Mononuclear cell (primary cell): ENCODE measurements around the gene RPUSD2. TPM values are rescaled to one million over a fixed set of nuclear protein-coding genes. Genes with fewer than 3 reads are reported as not detected.
"Not testable (repeated sequence)": the region's sequence is repeated elsewhere in the genome, so short reads cannot be mapped to it uniquely, and the experiment has no call there.

Experiments used
- H3K27me3 ChIP-seq: 2 replicates; pipeline ENCODE4 v1.6.0; 2011; ENCODE audit warnings: low read length, control low read depth; ENCODE audit not compliant: insufficient read depth
- H3K4me1 ChIP-seq: 2 replicates; pipeline ENCODE4 v1.5.1; 2011; ENCODE audit warnings: mild to moderate bottlenecking, low read length, control low read depth; ENCODE audit not compliant: insufficient read depth
- H3K4me3 ChIP-seq: 2 replicates; pipeline ENCODE4 v1.5.1; 2011; ENCODE audit warnings: mild to moderate bottlenecking, low read length, moderate library complexity
- H3K9me3 ChIP-seq: 2 replicates; pipeline ENCODE4 v1.5.1; 2011; ENCODE audit warnings: low read depth, mild to moderate bottlenecking, control low read depth, low read length
- total RNA-seq: library from RNA; depleted of rRNA; stranded (reverse); fragments of >200 nt; gene quantifications from one replicate; pipeline ENCODE4 v1.2.3, GENCODE V29; 2012

RPUSD2 gene
- total RNA-seq, 1 donor, result 17.4 TPM

GRCh38 chr15:40554161-40554525, 15.0 kb upstream of the RPUSD2 start:
- no peaks in the 10 kb centered on the region for H3K9me3 ChIP-seq
- H3K27me3 ChIP-seq, result no peaks in the 10 kb centered on the region
- H3K4me1 ChIP-seq, result peaks cover 53% of the 10 kb centered on the region
- no peak overlapping the region for H3K4me3 ChIP-seq

- Histone ChIP-seq H3K9me3 (no peaks in the 10 kb centered on the region), H3K4me1 (peaks cover 41% of the 10 kb centered on the region), H3K4me3 (no peak overlapping the region), H3K27me3 (no peaks in the 10 kb centered on the region)
Observed at GRCh38 chr15:40555876-40556275, 13.2 kb upstream of the RPUSD2 start.

- Histone ChIP-seq H3K4me3 (no peak overlapping the region), H3K27me3 (no peaks in the 10 kb centered on the region), H3K9me3 (no peaks in the 10 kb centered on the region), H3K4me1 (peaks cover 38% of the 10 kb centered on the region)
Observed at GRCh38 chr15:40558952-40559742, 10.0 kb upstream of the RPUSD2 start.

- no peak overlapping the region for H3K4me3 ChIP-seq
- H3K9me3 ChIP-seq, result no peaks in the 10 kb centered on the region
- peaks cover 35% of the 10 kb centered on the region for H3K4me1 ChIP-seq
- H3K27me3 ChIP-seq, result no peaks in the 10 kb centered on the region
Observed at GRCh38 chr15:40562691-40563090, 6.4 kb upstream of the RPUSD2 start.

- H3K4me1 ChIP-seq, result peaks cover 36% of the 10 kb centered on the region
- H3K4me3 ChIP-seq, result no peak overlapping the region
Observed at GRCh38 chr15:40563426-40563825, 5.7 kb upstream of the RPUSD2 start.

GRCh38 chr15:40564591-40565332, 4.3 kb upstream of the RPUSD2 start, which contains the start of gene CCDC32:
Gene CCDC32 (minus strand): TSS chr15:40565042. CDS start chr15:40563015, 2,027 bp downstream.
- H3K4me1 ChIP-seq, result peaks cover 36% of the 10 kb centered on the region
- H3K9me3 ChIP-seq, result no peaks in the 10 kb centered on the region
- H3K4me3 ChIP-seq, result peak within 1 kb of the TSS; percentile 71
- H3K27me3 ChIP-seq, result no peaks in the 10 kb centered on the region

More at GRCh38 chr15:40563426-40563825, 5.7 kb upstream of the RPUSD2 start:
- no peaks in the 10 kb centered on the region for H3K9me3 ChIP-seq
- no peaks in the 10 kb centered on the region for H3K27me3 ChIP-seq

GRCh38 chr15:40565333-40566238, 3.5 kb upstream of the RPUSD2 start:
- Histone ChIP-seq H3K9me3 (no peaks in the 10 kb centered on the region), H3K27me3 (no peaks in the 10 kb centered on the region), H3K4me1 (peaks cover 44% of the 10 kb centered on the region), H3K4me3 (peak overlapping the region; percentile 71)

- no peaks in the 10 kb centered on the region for H3K9me3 ChIP-seq
- peaks cover 47% of the 10 kb centered on the region for H3K4me1 ChIP-seq
- no peak overlapping the region for H3K4me3 ChIP-seq
- H3K27me3 ChIP-seq, result no peaks in the 10 kb centered on the region
Observed at GRCh38 chr15:40567111-40567510, 2.0 kb upstream of the RPUSD2 start.

- H3K4me3 ChIP-seq, result no peak overlapping the region
- peaks cover 9% of the 10 kb centered on the region for H3K4me1 ChIP-seq
- no peaks in the 10 kb centered on the region for H3K9me3 ChIP-seq
- no peaks in the 10 kb centered on the region for H3K27me3 ChIP-seq
Observed at GRCh38 chr15:40575113-40575512, 6.0 kb downstream of the RPUSD2 start.

GRCh38 chr15:40576914-40577313, 7.8 kb downstream of the RPUSD2 start:
- not testable (repeated sequence) for H3K4me3 ChIP-seq, H3K27me3 ChIP-seq, H3K9me3 ChIP-seq, H3K4me1 ChIP-seq

- H3K9me3 ChIP-seq, result no peaks in the 10 kb centered on the region
- H3K4me3 ChIP-seq, result no peak overlapping the region
- H3K4me1 ChIP-seq, result no peaks in the 10 kb centered on the region
- no peaks in the 10 kb centered on the region for H3K27me3 ChIP-seq
Observed at GRCh38 chr15:40578892-40579291, 9.8 kb downstream of the RPUSD2 start.

GRCh38 chr15:40581796-40582195, 12.7 kb downstream of the RPUSD2 start:
- not testable (repeated sequence) for H3K27me3 ChIP-seq, H3K4me1 ChIP-seq, H3K9me3 ChIP-seq, H3K4me3 ChIP-seq

GRCh38 chr15:40582726-40583246, 13.7 kb downstream of the RPUSD2 start:
- H3K9me3 ChIP-seq, result no peaks in the 10 kb centered on the region
- H3K27me3 ChIP-seq, result no peaks in the 10 kb centered on the region
- H3K4me3 ChIP-seq, result peak overlapping the region; percentile 4
- no peaks in the 10 kb centered on the region for H3K4me1 ChIP-seq

GRCh38 chr15:40584191-40584590, 15.1 kb downstream of the RPUSD2 start:
- no peak overlapping the region for H3K4me3 ChIP-seq
- H3K4me1 ChIP-seq, result no peaks in the 10 kb centered on the region
- no peaks in the 10 kb centered on the region for H3K27me3 ChIP-seq
- H3K9me3 ChIP-seq, result no peaks in the 10 kb centered on the region

- Histone ChIP-seq H3K9me3 (no peaks in the 10 kb centered on the region), H3K4me1 (peaks cover 18% of the 10 kb centered on the region), H3K4me3 (no peak overlapping the region), H3K27me3 (no peaks in the 10 kb centered on the region)
Observed at GRCh38 chr15:40590667-40591050, 21.6 kb downstream of the RPUSD2 start.
